HFFc6 (cell line): ENCODE results near the gene CBLL1. TPM values are rescaled to one million over a fixed set of nuclear protein-coding genes. Genes with fewer than 3 reads are reported as not detected.

ENCODE experiments used
- DNase-seq: peaks from one replicate; pipeline ENCODE4 v3.0.0-alpha.2; 2018
- H3K27ac Mint-ChIP-seq: 2 replicates; pipeline ENCODE4 v1.8.0; 2020; ENCODE audit warnings: mild to moderate bottlenecking, mixed read lengths
- H3K27me3 Mint-ChIP-seq: 2 replicates; pipeline ENCODE4 v1.8.0; 2021; ENCODE audit warnings: mild to moderate bottlenecking, moderate library complexity, mixed read lengths; ENCODE audit not compliant: insufficient read depth
- H3K36me3 Mint-ChIP-seq: 2 replicates; pipeline ENCODE4 v1.8.0; 2021; ENCODE audit warnings: low read depth, mixed read lengths
- H3K4me1 Mint-ChIP-seq: 2 replicates; pipeline ENCODE4 v1.8.0; 2020; ENCODE audit warnings: low read depth, mixed read lengths
- H3K4me3 Mint-ChIP-seq: 2 replicates; pipeline ENCODE4 v1.8.0; 2020; ENCODE audit warnings: mild to moderate bottlenecking, moderate library complexity, mixed read lengths
- H3K9me3 Mint-ChIP-seq: 2 replicates; pipeline ENCODE4 v1.8.0; 2020; ENCODE audit warnings: mild to moderate bottlenecking, mixed read lengths
- total RNA-seq, 6 experiments: library from RNA; stranded (reverse); fragmentation: NEBNext Ultra II Directional; extraction: Animal tissue kit (Norgen Biotek cat#: 25700); gene quantifications; 2 replicates in 1 of 6; 3 replicates in 5 of 6; pipeline ENCODE4 v1.2.3, GENCODE V29; 2021
- TF ChIP-seq, protein P1 (sequence below): fragments of 200-600 bp; sonication (generic); IDR thresholded peaks from 2 replicates; pipeline ENCODE4 v1.5.0; 2021; ENCODE audit warnings: antibody characterized with exemption, mild to moderate bottlenecking

CBLL1 gene
- total RNA-seq, 6 experiments from 2014 or later = 20.8 to 25.7 (median 23.5) TPM

DNA sequence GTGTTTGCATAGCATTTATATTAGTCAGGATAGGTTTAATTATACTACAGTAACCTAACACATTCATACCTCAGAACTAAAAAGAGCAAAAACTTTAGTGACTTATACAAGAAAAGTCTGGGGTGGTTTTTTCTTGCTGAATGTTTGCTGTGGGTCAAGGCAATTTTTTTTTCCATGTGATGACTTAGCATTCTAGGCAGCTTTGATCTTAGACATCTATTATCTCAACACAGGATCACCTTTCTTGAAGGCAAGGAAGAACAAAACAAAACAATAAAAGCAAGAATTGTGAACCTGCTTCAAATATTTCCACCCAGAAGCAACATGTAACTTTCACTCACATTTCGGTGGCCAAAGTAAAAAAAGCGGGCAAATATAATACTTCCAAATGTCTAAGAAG, 20.7 kb upstream of the CBLL1 start:
- DNase-seq = no peak
- H3K4me1 Mint-ChIP-seq = peaks cover 26% of the 10 kb centered on the region
- TF ChIP-seq, protein P1, sequence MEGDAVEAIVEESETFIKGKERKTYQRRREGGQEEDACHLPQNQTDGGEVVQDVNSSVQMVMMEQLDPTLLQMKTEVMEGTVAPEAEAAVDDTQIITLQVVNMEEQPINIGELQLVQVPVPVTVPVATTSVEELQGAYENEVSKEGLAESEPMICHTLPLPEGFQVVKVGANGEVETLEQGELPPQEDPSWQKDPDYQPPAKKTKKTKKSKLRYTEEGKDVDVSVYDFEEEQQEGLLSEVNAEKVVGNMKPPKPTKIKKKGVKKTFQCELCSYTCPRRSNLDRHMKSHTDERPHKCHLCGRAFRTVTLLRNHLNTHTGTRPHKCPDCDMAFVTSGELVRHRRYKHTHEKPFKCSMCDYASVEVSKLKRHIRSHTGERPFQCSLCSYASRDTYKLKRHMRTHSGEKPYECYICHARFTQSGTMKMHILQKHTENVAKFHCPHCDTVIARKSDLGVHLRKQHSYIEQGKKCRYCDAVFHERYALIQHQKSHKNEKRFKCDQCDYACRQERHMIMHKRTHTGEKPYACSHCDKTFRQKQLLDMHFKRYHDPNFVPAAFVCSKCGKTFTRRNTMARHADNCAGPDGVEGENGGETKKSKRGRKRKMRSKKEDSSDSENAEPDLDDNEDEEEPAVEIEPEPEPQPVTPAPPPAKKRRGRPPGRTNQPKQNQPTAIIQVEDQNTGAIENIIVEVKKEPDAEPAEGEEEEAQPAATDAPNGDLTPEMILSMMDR = no peak
- no peak overlapping the region for H3K27ac Mint-ChIP-seq
- H3K27me3 Mint-ChIP-seq = peaks cover 11% of the 10 kb centered on the region; the same call in 1 of the 2 replicates
- no peak overlapping the region for H3K4me3 Mint-ChIP-seq
- no peaks in the 10 kb centered on the region for H3K9me3 Mint-ChIP-seq
- H3K36me3 Mint-ChIP-seq = no peaks in the 10 kb centered on the region

DNA sequence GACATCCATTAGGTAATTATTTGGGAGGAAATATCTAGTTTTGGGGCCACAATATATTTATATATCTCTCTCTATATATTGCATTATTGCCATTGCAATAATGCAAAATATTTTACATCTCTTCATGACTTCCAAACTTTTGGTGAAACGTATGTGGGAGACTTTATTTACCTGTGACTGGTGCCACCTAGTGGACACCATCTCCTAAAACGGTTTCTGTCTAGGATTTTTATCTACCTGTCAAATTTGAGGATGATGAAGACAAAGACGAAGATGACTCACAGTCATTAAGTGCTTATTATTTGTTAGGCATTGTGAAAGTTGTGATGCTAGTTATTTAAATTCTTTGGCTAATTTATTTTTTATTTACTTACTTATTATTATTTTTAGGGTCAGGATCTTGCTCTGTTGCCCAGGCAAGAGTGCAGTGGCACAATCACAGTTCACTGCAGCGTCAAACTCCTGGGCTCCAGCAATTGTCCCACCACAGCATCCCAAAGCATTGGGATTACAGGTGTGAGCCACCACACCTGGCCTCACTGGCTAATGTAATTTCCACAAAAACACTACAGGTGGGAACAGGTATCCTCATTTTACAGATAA, 18.7 kb upstream of the CBLL1 start:
- Mint-ChIP-seq H3K36me3 (no peaks in the 10 kb centered on the region), H3K9me3 (no peaks in the 10 kb centered on the region), H3K4me1 (peaks cover 18% of the 10 kb centered on the region), H3K27ac (no peak overlapping the region), H3K27me3 (peaks cover 11% of the 10 kb centered on the region; the same call in 1 of the 2 replicates), H3K4me3 (no peak overlapping the region)
- peak; percentile 38 for DNase-seq
- TF ChIP-seq, protein P1 = peak; percentile 94

GRCh38 chr7:107726356-107727130, 17.4 kb upstream of the CBLL1 start:
- Mint-ChIP-seq H3K27me3 (peaks cover 11% of the 10 kb centered on the region; the same call in 1 of the 2 replicates), H3K9me3 (no peaks in the 10 kb centered on the region), H3K36me3 (no peaks in the 10 kb centered on the region), H3K27ac (no peak overlapping the region), H3K4me1 (peaks cover 18% of the 10 kb centered on the region), H3K4me3 (no peak overlapping the region)
- peak; percentile 4 for DNase-seq
- TF ChIP-seq, protein P1 = no peak

DNA sequence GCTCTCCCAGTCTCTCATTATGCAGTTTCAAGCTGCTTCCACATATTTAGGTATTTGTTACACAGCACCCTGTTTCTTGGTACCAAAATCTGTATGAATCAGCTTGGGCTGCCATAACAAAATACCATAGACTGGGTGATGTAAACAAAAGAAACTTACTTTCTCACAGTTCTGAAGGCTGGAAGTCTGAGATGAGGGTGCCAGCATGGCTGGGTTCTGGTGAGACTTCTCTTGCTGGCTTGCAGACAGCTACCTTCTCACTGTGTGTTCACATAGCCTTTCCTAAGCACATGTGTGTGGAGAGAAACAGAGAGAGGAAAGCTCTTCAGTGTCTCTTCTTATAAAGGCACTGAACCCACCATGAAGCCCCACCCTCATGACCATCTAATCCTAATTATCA, 15.7 kb upstream of the CBLL1 start:
- DNase-seq = no peak
- peaks cover 6% of the 10 kb centered on the region; the same call in 1 of the 2 replicates for H3K9me3 Mint-ChIP-seq
- H3K36me3 Mint-ChIP-seq = 0 out of 2 replicates have a peak, but pooled peaks cover 4% of the 10 kb centered on the region
- no peak overlapping the region for H3K4me3 Mint-ChIP-seq
- TF ChIP-seq, protein P1 = no peak
- H3K4me1 Mint-ChIP-seq = peaks cover 11% of the 10 kb centered on the region
- peaks cover 11% of the 10 kb centered on the region; the same call in 1 of the 2 replicates for H3K27me3 Mint-ChIP-seq
- no peak overlapping the region for H3K27ac Mint-ChIP-seq

DNA sequence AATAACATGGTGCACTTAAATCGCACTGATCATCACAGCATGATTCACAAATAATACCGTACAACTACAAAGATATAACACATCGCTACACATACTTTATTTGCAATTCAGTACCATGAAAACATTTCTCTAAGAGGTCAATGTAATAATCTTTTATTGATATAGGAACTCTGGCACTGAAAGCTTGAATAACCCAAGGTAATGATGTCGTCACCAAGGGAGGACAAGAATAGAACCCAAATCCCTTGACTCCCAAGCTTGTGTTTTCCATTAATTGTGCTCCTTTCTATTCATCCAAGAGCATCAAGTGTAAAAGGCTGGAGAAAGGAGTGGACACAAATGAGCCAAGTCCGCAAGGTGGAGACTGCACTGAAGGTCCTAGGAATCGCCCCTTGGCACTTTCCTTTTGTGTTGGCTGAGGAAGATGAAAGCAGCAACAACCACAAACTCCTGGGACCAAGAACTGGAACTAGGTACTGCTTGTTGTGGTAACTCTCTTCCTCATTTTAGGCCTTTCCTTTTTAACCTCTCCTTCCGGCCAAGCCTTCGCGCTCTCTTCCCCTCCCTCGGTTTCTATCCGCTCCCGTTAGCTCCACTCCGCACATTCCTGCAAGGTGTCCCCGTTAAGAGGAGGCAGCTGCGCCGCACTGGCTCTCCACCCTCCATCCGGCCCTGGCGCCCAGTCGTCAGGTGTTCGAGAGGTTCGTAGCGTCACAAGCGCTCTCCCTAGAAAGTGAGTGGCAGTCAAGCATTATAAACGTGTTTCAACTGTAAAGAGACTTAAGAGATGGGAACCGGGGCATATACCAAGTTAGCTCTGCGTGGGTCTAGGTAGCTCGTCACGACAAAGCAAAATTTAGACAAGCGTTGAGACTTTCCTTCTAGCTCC, 1.0 kb upstream of the CBLL1 start:
- no peaks in the 10 kb centered on the region for H3K9me3 Mint-ChIP-seq
- H3K27ac Mint-ChIP-seq = peak overlapping the region; percentile 100
- no peak for DNase-seq
- H3K4me1 Mint-ChIP-seq = peaks cover 44% of the 10 kb centered on the region
- no peaks in the 10 kb centered on the region; the same call in 1 of the 2 replicates for H3K27me3 Mint-ChIP-seq
- peak overlapping the region; percentile 96 for H3K4me3 Mint-ChIP-seq
- TF ChIP-seq, protein P1 = no peak
- peaks cover 7% of the 10 kb centered on the region; the same call in 1 of the 2 replicates for H3K36me3 Mint-ChIP-seq
